ENCODE measurements around the gene CLIC1. TPM values are rescaled to one million over a fixed set of nuclear protein-coding genes. Genes with fewer than 3 reads are reported as not detected.

The CLIC1 gene
- total and polyA plus RNA-seq, 9 donors = 117 to 219 (median 165) TPM

GRCh38 chr6:31701666-31702404 lies 34.5 kb downstream of the CLIC1 start:
- Histone ChIP-seq H3K27me3 (ENCODE audit: control insufficient read depth, insufficient read depth, low read length) (no peaks in the 10 kb centered on the region), H3K36me3 (ENCODE audit: control insufficient read depth, insufficient read depth, low read length) (peaks cover 29% of the 10 kb centered on the region), H3K27ac (ENCODE audit: low read length) (peak overlapping the region; percentile 96), H3K9me3 (replicated peaks; ENCODE audit: control insufficient read depth, low read depth, low read length) (no peaks in the 10 kb centered on the region), H3K4me3 (ENCODE audit: low read length) (peak overlapping the region; percentile 59), H3K4me1 (ENCODE audit: control insufficient read depth, insufficient read depth, low read length) (peaks cover 20% of the 10 kb centered on the region)
- WGBS (ENCODE audit: insufficient coverage) = 13% methylated on average over 5 of the region's 7 CpGs
- peak; percentile 89 for DNase-seq

DNA sequence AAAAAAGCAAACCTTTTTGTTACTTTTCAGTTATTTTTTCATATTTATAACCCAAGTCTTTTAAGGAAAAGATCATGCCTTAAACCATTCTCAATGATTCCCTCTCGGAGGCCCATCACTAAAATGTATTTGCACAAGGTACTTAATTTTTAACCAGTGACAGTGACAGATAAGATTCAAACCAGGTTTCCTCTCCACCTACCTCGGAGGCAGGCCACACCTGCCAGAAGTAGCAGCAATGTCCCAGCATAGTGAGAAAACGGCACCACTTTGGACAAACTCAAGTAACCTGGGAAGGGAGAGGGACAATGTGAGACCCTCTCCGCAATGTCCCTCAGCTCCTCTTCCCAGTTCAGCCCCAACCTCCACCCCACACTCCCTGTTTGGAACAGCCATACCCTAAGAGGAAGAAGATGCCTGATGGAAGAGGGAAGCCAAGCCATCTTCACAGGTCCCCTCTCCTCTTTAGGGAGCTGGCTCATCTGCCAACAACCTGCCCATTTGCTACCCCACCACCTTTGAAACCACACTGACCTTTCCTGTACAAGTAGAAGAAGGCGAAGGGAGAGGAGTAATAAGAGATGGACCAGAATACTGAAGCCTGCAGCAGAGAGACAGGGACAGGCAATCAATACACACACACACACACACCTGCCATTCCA lies 35.5 kb downstream of the CLIC1 start:
- Histone ChIP-seq H3K4me3 (ENCODE audit: low read length) (no peak overlapping the region), H3K4me1 (ENCODE audit: control insufficient read depth, insufficient read depth, low read length) (peaks cover 20% of the 10 kb centered on the region), H3K27ac (ENCODE audit: low read length) (peak overlapping the region; percentile 96), H3K36me3 (ENCODE audit: control insufficient read depth, insufficient read depth, low read length) (peaks cover 36% of the 10 kb centered on the region), H3K9me3 (replicated peaks; ENCODE audit: control insufficient read depth, low read depth, low read length) (no peaks in the 10 kb centered on the region), H3K27me3 (ENCODE audit: control insufficient read depth, insufficient read depth, low read length) (no peaks in the 10 kb centered on the region)
- 89% methylated on average over 1 of the region's 5 CpGs for WGBS (ENCODE audit: insufficient coverage)
- no peak for DNase-seq

- peaks cover 59% of the 10 kb centered on the region for H3K36me3 ChIP-seq (ENCODE audit: control insufficient read depth, insufficient read depth, low read length)
Observed at GRCh38 chr6:31697555-31697954, 38.8 kb downstream of the CLIC1 start.

GRCh38 chr6:31693535-31693934 lies 42.8 kb downstream of the CLIC1 start:
- H3K9me3 ChIP-seq (replicated peaks; ENCODE audit: control insufficient read depth, low read depth, low read length) = no peaks in the 10 kb centered on the region
- H3K27me3 ChIP-seq (ENCODE audit: control insufficient read depth, insufficient read depth, low read length) = no peaks in the 10 kb centered on the region
- no peak for DNase-seq
- H3K4me3 ChIP-seq (ENCODE audit: low read length) = no peak overlapping the region
- peaks cover 75% of the 10 kb centered on the region for H3K36me3 ChIP-seq (ENCODE audit: control insufficient read depth, insufficient read depth, low read length)
- no peaks in the 10 kb centered on the region for H3K4me1 ChIP-seq (ENCODE audit: control insufficient read depth, insufficient read depth, low read length)
- 83% methylated on average over 2 of the region's 6 CpGs for WGBS (ENCODE audit: insufficient coverage)
- no peak overlapping the region for H3K27ac ChIP-seq (ENCODE audit: low read length)

More at GRCh38 chr6:31697555-31697954, 38.8 kb downstream of the CLIC1 start:
- peaks cover 15% of the 10 kb centered on the region for H3K4me1 ChIP-seq (ENCODE audit: control insufficient read depth, insufficient read depth, low read length)
- WGBS (ENCODE audit: insufficient coverage) = no CpG with 5 or more reads among the region's 3 CpGs
- no peak overlapping the region for H3K27ac ChIP-seq (ENCODE audit: low read length)
- no peak for DNase-seq
- no peaks in the 10 kb centered on the region for H3K9me3 ChIP-seq (replicated peaks; ENCODE audit: control insufficient read depth, low read depth, low read length)
- no peaks in the 10 kb centered on the region for H3K27me3 ChIP-seq (ENCODE audit: control insufficient read depth, insufficient read depth, low read length)
- H3K4me3 ChIP-seq (ENCODE audit: low read length) = no peak overlapping the region

DNA sequence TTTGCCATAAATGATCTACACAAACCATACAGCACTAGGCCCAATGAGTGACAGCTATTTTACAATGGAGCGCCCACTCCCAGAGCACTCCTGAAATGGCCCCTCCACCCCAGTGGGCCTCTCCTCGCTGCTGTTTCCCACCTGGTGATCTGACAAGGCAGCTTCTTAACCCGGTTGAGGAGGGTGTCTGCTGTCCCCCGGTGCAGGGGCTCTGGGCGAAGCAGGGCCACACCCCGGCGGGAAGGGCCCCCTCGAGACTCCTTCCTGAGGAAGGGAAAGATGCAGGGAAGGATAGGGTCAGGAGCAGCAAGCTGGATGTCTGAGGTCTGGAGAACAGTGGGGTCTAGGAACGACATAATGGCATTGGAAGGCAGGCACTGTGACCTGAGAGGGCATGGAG lies 43.4 kb downstream of the CLIC1 start:
- Histone ChIP-seq H3K27ac (ENCODE audit: low read length) (no peak overlapping the region), H3K4me3 (ENCODE audit: low read length) (no peak overlapping the region), H3K36me3 (ENCODE audit: control insufficient read depth, insufficient read depth, low read length) (peaks cover 81% of the 10 kb centered on the region), H3K27me3 (ENCODE audit: control insufficient read depth, insufficient read depth, low read length) (no peaks in the 10 kb centered on the region), H3K4me1 (ENCODE audit: control insufficient read depth, insufficient read depth, low read length) (no peaks in the 10 kb centered on the region), H3K9me3 (replicated peaks; ENCODE audit: control insufficient read depth, low read depth, low read length) (no peaks in the 10 kb centered on the region)
- WGBS (ENCODE audit: insufficient coverage) = 97% methylated on average over 8 of the region's 9 CpGs
- DNase-seq = no peak

GRCh38 chr6:31692353-31692752 lies 44.0 kb downstream of the CLIC1 start:
- no peaks in the 10 kb centered on the region for H3K9me3 ChIP-seq (replicated peaks; ENCODE audit: control insufficient read depth, low read depth, low read length)
- H3K27me3 ChIP-seq (ENCODE audit: control insufficient read depth, insufficient read depth, low read length) = no peaks in the 10 kb centered on the region
- H3K4me1 ChIP-seq (ENCODE audit: control insufficient read depth, insufficient read depth, low read length) = no peaks in the 10 kb centered on the region
- peaks cover 82% of the 10 kb centered on the region for H3K36me3 ChIP-seq (ENCODE audit: control insufficient read depth, insufficient read depth, low read length)
- WGBS (ENCODE audit: insufficient coverage) = 81% methylated on average over 2 of the region's 4 CpGs
- no peak for DNase-seq
- no peak overlapping the region for H3K4me3 ChIP-seq (ENCODE audit: low read length)
- H3K27ac ChIP-seq (ENCODE audit: low read length) = no peak overlapping the region

DNA sequence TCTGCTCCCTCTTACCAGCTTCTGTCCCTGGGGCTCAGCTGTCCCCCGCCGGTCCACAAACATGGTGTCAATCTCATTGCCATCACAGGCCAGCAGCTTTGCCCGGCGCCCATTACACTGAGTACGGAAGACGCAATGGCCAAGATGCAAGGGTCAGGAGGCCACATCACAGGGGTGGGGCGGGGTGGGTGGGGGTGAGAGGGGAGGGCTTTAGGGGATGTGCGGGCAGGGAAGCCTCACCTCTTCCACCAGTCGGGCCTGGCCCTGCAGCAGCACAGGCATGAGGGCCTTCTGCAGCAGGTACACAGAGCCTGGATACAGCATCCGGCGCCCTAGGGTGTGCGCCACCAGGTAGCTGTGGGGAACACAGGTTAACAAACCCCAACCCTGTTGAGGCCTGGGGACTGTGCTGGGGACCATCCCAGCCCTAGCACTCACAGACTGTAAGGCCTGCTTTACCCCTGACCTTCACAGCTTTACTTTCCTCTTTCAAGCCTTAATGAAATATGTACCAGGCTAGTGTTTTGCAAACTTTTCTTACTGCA lies 44.7 kb downstream of the CLIC1 start:
- Histone ChIP-seq H3K4me1 (ENCODE audit: control insufficient read depth, insufficient read depth, low read length) (no peaks in the 10 kb centered on the region), H3K36me3 (ENCODE audit: control insufficient read depth, insufficient read depth, low read length) (peaks cover 83% of the 10 kb centered on the region), H3K9me3 (replicated peaks; ENCODE audit: control insufficient read depth, low read depth, low read length) (no peaks in the 10 kb centered on the region), H3K4me3 (ENCODE audit: low read length) (no peak overlapping the region), H3K27ac (ENCODE audit: low read length) (no peak overlapping the region), H3K27me3 (ENCODE audit: control insufficient read depth, insufficient read depth, low read length) (no peaks in the 10 kb centered on the region)
- 95% methylated on average over 8 of the region's 12 CpGs for WGBS (ENCODE audit: insufficient coverage)
- DNase-seq = no peak

DNA sequence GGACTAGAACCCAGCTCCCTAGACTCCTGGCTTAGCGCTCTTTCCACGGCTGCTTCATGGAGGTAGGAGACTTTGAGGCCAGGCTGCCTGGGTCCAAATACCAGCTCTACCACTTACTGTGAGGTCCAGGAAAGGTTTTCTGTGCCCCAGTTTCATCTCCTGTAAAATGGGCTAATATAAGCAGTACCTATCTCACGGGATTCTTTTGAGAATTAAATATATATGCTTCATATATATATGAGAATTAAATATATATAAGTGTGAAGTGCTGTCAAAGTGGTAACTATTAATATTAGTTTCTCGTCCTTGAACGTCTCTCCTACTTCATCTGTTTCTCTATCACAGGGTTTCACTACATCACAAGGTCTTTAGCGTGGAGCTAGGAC lies 45.3 kb downstream of the CLIC1 start:
- H3K36me3 ChIP-seq (ENCODE audit: control insufficient read depth, insufficient read depth, low read length) = peaks cover 85% of the 10 kb centered on the region
- no peaks in the 10 kb centered on the region for H3K9me3 ChIP-seq (replicated peaks; ENCODE audit: control insufficient read depth, low read depth, low read length)
- DNase-seq = no peak
- H3K4me3 ChIP-seq (ENCODE audit: low read length) = no peak overlapping the region
- H3K4me1 ChIP-seq (ENCODE audit: control insufficient read depth, insufficient read depth, low read length) = no peaks in the 10 kb centered on the region
- WGBS (ENCODE audit: insufficient coverage) = 73% methylated on average over 2 of the region's 6 CpGs
- H3K27me3 ChIP-seq (ENCODE audit: control insufficient read depth, insufficient read depth, low read length) = no peaks in the 10 kb centered on the region
- no peak overlapping the region for H3K27ac ChIP-seq (ENCODE audit: low read length)

- Histone ChIP-seq H3K27me3 (ENCODE audit: control insufficient read depth, insufficient read depth, low read length) (no peaks in the 10 kb centered on the region), H3K9me3 (replicated peaks; ENCODE audit: control insufficient read depth, low read depth, low read length) (no peaks in the 10 kb centered on the region), H3K36me3 (ENCODE audit: control insufficient read depth, insufficient read depth, low read length) (peaks cover 90% of the 10 kb centered on the region), H3K4me3 (ENCODE audit: low read length) (no peak overlapping the region), H3K27ac (ENCODE audit: low read length) (no peak overlapping the region), H3K4me1 (ENCODE audit: control insufficient read depth, insufficient read depth, low read length) (no peaks in the 10 kb centered on the region)
- DNase-seq = no peak
- WGBS (ENCODE audit: insufficient coverage) = no CpG with 5 or more reads among the region's 10 CpGs
Observed at GRCh38 chr6:31690231-31691077, 45.9 kb downstream of the CLIC1 start.
